ENCODE results near the gene SPIRE1.

DNA sequence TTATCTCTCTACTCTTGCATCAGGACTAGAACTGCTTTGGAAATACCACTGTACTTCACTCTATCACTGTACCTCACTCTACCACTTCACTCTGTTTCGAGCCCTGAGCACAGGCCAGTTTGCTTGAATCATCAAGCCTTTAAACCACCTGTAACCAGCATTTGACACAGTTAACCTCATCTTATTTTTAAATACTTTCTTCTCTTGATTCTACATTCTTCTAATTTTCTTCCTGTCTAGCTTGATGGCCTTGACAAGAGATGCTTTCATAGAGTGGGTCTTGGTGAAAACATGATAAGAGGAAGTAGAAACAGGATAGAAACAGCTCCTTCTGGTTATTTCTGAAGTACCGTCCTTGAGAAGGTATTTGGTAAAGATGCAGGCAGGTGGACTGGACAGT lies 78.1 kb downstream of the SPIRE1 start:
- TF ChIP-seq, protein P1, sequence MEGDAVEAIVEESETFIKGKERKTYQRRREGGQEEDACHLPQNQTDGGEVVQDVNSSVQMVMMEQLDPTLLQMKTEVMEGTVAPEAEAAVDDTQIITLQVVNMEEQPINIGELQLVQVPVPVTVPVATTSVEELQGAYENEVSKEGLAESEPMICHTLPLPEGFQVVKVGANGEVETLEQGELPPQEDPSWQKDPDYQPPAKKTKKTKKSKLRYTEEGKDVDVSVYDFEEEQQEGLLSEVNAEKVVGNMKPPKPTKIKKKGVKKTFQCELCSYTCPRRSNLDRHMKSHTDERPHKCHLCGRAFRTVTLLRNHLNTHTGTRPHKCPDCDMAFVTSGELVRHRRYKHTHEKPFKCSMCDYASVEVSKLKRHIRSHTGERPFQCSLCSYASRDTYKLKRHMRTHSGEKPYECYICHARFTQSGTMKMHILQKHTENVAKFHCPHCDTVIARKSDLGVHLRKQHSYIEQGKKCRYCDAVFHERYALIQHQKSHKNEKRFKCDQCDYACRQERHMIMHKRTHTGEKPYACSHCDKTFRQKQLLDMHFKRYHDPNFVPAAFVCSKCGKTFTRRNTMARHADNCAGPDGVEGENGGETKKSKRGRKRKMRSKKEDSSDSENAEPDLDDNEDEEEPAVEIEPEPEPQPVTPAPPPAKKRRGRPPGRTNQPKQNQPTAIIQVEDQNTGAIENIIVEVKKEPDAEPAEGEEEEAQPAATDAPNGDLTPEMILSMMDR (IDR thresholded peaks at IDR 0.05): no peak
- TF ChIP-seq POLR2A (IDR thresholded peaks at IDR 0.05): no peak
